Endothelial cell (in vitro differentiated cells): ENCODE results near the gene TMEM135. TPM values are rescaled to one million over a fixed set of nuclear protein-coding genes. Genes with fewer than 3 reads are reported as not detected.

ENCODE experiments used
- DNase-seq: peaks from one replicate; pipeline ENCODE4 v3.0.0; 2021; ENCODE audit warnings: low spot score
- H3K27ac Mint-ChIP-seq: one replicate; pipeline ENCODE4 v1.8.0; 2021; ENCODE audit warnings: mixed read lengths, inconsistent platforms; ENCODE audit not compliant: unreplicated experiment
- H3K27me3 Mint-ChIP-seq: one replicate; pipeline ENCODE4 v1.8.0; 2021; ENCODE audit warnings: mild to moderate bottlenecking, moderate library complexity, mixed read lengths, inconsistent platforms; ENCODE audit not compliant: unreplicated experiment
- H3K36me3 Mint-ChIP-seq: one replicate; pipeline ENCODE4 v1.8.0; 2021; ENCODE audit warnings: mild to moderate bottlenecking, low read depth, mixed read lengths, inconsistent platforms; ENCODE audit not compliant: unreplicated experiment
- H3K4me1 Mint-ChIP-seq: one replicate; pipeline ENCODE4 v1.8.0; 2021; ENCODE audit warnings: mild to moderate bottlenecking, mixed read lengths, inconsistent platforms; ENCODE audit not compliant: unreplicated experiment
- H3K4me3 Mint-ChIP-seq: one replicate; pipeline ENCODE4 v1.8.0; 2021; ENCODE audit warnings: mild to moderate bottlenecking, mixed read lengths, inconsistent platforms; ENCODE audit not compliant: unreplicated experiment
- H3K9me3 Mint-ChIP-seq: one replicate; pipeline ENCODE4 v1.8.0; 2021; ENCODE audit warnings: mixed read lengths, inconsistent platforms; ENCODE audit not compliant: unreplicated experiment
- total RNA-seq: library from RNA; stranded (reverse); fragmentation: NEBNext Ultra II Directional; extraction: Animal tissue kit (Norgen Biotek cat#: 25700); gene quantifications from one replicate; pipeline ENCODE4 v1.2.1, GENCODE V29; 2021; ENCODE audit not compliant: unreplicated experiment
- TF ChIP-seq, protein P1 (sequence below): fragments of 200-600 bp; sonication (generic); IDR thresholded peaks from one replicate; pipeline ENCODE4 v1.5.0; 2021; ENCODE audit warnings: antibody characterized with exemption; ENCODE audit not compliant: unreplicated experiment

The TMEM135 gene
- total RNA-seq, 1 donor from 2014 or later = 49.7 TPM

GRCh38 chr11:87299041-87299481, 261.3 kb downstream of the TMEM135 start:
- no peak overlapping the region for H3K4me3 Mint-ChIP-seq
- DNase-seq = no peak
- peaks cover 27% of the 10 kb centered on the region for H3K4me1 Mint-ChIP-seq
- H3K27me3 Mint-ChIP-seq = no peaks in the 10 kb centered on the region
- H3K9me3 Mint-ChIP-seq = no peaks in the 10 kb centered on the region
- no peaks in the 10 kb centered on the region for H3K36me3 Mint-ChIP-seq
- peak overlapping the region; percentile 76 for H3K27ac Mint-ChIP-seq
- TF ChIP-seq, protein P1, sequence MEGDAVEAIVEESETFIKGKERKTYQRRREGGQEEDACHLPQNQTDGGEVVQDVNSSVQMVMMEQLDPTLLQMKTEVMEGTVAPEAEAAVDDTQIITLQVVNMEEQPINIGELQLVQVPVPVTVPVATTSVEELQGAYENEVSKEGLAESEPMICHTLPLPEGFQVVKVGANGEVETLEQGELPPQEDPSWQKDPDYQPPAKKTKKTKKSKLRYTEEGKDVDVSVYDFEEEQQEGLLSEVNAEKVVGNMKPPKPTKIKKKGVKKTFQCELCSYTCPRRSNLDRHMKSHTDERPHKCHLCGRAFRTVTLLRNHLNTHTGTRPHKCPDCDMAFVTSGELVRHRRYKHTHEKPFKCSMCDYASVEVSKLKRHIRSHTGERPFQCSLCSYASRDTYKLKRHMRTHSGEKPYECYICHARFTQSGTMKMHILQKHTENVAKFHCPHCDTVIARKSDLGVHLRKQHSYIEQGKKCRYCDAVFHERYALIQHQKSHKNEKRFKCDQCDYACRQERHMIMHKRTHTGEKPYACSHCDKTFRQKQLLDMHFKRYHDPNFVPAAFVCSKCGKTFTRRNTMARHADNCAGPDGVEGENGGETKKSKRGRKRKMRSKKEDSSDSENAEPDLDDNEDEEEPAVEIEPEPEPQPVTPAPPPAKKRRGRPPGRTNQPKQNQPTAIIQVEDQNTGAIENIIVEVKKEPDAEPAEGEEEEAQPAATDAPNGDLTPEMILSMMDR = no peak

DNA sequence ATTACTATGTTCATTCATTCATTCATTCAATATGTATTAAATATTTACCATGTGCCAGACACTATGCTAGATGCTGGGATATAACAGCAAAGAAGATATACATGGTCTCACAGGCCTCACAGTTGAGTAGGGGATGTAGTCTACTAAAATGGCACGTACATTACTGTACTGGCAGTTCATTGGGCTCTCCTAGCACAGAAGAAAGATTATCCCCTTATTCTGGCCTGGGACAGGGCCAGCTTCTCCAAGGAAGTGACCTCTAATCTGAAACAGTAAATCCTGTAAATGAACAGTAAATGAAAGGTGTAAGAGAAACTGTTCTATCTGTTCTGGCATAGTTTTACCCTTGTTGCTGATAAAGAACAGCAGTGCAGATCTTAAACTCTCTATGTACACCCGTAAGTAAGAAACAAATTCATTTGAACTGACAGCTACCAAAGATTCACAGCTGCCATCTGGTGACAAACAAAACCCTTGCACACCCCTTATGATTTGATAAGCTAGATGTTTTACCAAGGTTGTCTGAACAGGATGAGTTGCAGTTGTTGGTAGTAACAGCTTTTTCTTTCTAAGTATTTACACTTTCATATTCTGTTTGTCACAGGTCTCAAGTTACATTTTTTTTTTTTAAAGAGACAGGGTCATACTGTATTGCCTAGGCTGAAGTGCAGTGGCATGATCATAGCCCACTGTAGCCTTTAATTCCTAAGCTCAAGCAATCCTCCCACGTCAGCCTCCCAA, 263.1 kb downstream of the TMEM135 start:
- DNase-seq = no peak
- Mint-ChIP-seq H3K4me3 (no peak overlapping the region), H3K9me3 (no peaks in the 10 kb centered on the region), H3K27ac (no peak overlapping the region), H3K27me3 (no peaks in the 10 kb centered on the region), H3K36me3 (no peaks in the 10 kb centered on the region), H3K4me1 (peaks cover 27% of the 10 kb centered on the region)
- TF ChIP-seq, protein P1 = no peak

DNA sequence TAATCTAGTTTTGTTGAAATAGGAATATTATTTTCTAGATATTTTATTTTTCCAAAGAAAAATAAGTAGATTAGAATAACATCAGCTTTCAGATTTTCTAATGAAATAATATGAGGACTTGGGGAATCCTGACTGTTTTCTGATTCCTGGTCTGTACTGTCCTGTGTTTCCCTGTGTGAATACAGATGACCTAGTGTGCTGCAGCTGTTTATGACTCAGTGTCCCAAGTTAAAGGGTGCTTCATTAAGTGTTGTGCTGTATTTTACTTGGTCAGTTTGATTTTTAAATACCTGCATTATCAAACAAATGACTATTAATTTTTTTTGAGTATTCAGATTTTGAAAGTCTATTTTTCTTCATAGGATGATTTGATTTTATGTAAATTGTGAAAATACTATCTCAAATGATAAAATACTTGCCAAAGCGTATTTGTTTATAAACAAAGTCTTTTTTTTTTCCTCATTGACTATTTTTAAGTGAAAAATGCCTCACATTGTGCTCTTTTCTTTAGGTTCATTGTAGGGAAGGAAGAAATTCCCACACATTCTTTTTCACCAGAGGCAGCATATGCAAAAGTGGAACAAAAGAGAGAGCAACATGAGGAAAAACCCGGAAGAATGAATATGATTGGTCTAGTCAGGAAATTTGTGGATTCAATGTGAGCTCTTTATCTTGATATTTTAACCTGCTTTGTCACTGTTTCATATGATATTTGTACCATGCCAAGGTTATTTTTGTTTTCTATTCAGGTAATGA, 264.2 kb downstream of the TMEM135 start:
- TF ChIP-seq, protein P1 = no peak
- Mint-ChIP-seq H3K27me3 (no peaks in the 10 kb centered on the region), H3K9me3 (no peaks in the 10 kb centered on the region), H3K27ac (no peak overlapping the region), H3K4me3 (no peak overlapping the region), H3K36me3 (no peaks in the 10 kb centered on the region), H3K4me1 (peaks cover 20% of the 10 kb centered on the region)
- DNase-seq = no peak

DNA sequence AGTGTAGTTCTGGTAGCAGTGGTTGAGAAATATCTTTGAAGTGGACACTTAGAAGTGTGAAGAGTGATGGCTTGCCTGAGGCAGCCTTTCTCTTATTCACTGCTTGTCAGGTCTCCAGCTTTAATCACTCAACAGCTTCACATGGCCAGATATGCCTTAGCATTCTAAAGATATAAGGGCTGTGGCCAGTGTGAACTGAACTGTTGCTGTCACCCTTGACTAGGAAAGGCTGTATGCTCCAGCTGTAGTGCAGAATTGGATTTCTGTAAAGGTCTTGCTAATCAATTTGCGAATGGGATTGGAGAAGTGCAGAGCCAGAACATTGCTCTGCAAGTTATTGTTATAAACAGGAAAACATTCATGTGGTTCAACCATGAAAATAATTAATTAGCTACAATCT, 266.7 kb downstream of the TMEM135 start:
- Mint-ChIP-seq H3K9me3 (no peaks in the 10 kb centered on the region), H3K36me3 (no peaks in the 10 kb centered on the region), H3K4me3 (no peak overlapping the region), H3K4me1 (peaks cover 5% of the 10 kb centered on the region), H3K27ac (no peak overlapping the region), H3K27me3 (no peaks in the 10 kb centered on the region)
- TF ChIP-seq, protein P1 = no peak
- DNase-seq = no peak
